Measurements from ENCODE around the gene NMT1. TPM values are rescaled to one million over a fixed set of nuclear protein-coding genes. Genes with fewer than 3 reads are reported as not detected.

NMT1 gene
- total and polyA plus RNA-seq, 11 donors, result 36.8 to 114 (median 68.7) TPM

GRCh38 chr17:45016237-45016636 lies 44.9 kb upstream of the NMT1 start:
- H3K4me1 ChIP-seq, result peaks cover 0 to 42% (median 26%) of the 10 kb centered on the region in 12 donors
- no peak overlapping the region for H3K27ac ChIP-seq
- H3K9me3 ChIP-seq, result no peaks in the 10 kb centered on the region
- no peak for TF ChIP-seq POLR2A (IDR thresholded peaks at IDR 0.05)
- no peak for TF ChIP-seq CTCF (IDR thresholded peaks at IDR 0.05)
- intact Hi-C loops (cut with DNase I), result loop anchor here in 2 of 10 donors (5.0 kb wide), 1 partner anchor 34 kb away; no protein-coding TSS in a partner anchor
- WGBS, 4 donors, result 71 to 81% (median 77%) methylated on average over 7 of the region's 7 CpGs
- H3K27me3 ChIP-seq, result peaks cover 0 to 21% (median 0%) of the 10 kb centered on the region in 9 donors
- DNase-seq, result no peak
- ATAC-seq, result no peak
- no peak overlapping the region for H3K4me3 ChIP-seq
- no peaks in the 10 kb centered on the region for H3K36me3 ChIP-seq

GRCh38 chr17:45016823-45017222 lies 44.3 kb upstream of the NMT1 start:
- Histone ChIP-seq H3K27me3 (peaks cover 0 to 27% (median 0%) of the 10 kb centered on the region in 9 donors), H3K4me1 (peaks cover 0 to 48% (median 32%) of the 10 kb centered on the region in 12 donors), H3K4me3 (no peak overlapping the region), H3K27ac (no peak overlapping the region), H3K36me3 (no peaks in the 10 kb centered on the region), H3K9me3 (no peaks in the 10 kb centered on the region)
- no peak for ATAC-seq
- DNase-seq, result no peak
- intact Hi-C loops (cut with DNase I), result loop anchor here in 2 of 10 donors (5.0 kb wide), 1 partner anchor 35 kb away; no protein-coding TSS in a partner anchor
- 71 to 81% (median 78%) methylated on average over 5 of the region's 5 CpGs for WGBS, 4 donors
- TF ChIP-seq CTCF (IDR thresholded peaks at IDR 0.05) (peak in 1 of 12 donors; percentile 8), POLR2A (IDR thresholded peaks at IDR 0.05) (no peak)

DNA sequence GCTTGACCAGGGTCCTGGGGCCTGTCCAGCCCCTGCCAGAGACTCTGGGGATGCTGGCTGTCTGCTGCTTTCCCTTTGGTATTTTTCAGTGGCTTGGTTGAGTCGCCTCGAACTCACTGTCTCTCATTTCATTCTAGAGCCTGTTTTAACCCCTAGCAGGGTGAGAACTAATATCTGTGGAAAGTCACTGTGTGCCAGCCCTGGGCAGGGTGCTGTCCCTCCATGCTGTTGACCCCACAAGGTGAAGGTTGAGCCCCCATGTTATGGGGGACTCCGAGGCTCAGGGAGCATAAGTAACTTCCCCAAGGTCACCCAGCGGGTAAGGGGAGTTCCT lies 42.6 kb upstream of the NMT1 start:
- H3K4me3 ChIP-seq, result peak overlapping the region in 9 of 12 donors; percentile 51 to 74 (median 59)
- intact Hi-C loops (cut with DNase I), result loop anchor here in 3 of 10 donors (2.0 to 5.0 kb wide), 2 partner anchors 36 kb away; no protein-coding TSS in a partner anchor
- ATAC-seq (no peak), DNase-seq (no peak)
- TF ChIP-seq CTCF (IDR thresholded peaks at IDR 0.05) (no peak), POLR2A (IDR thresholded peaks at IDR 0.05) (no peak)
- peaks cover 0 to 46% (median 31%) of the 10 kb centered on the region in 12 donors for H3K4me1 ChIP-seq
- peak overlapping the region in 9 of 12 donors; percentile 18 to 69 (median 46) for H3K27ac ChIP-seq
- 24 to 32% (median 28%) methylated on average over 3 to 4 of the region's 4 CpGs for WGBS, 4 donors
- H3K9me3 ChIP-seq, result no peaks in the 10 kb centered on the region
- no peaks in the 10 kb centered on the region for H3K36me3 ChIP-seq
- H3K27me3 ChIP-seq, result peaks cover 0 to 27% (median 0%) of the 10 kb centered on the region in 9 donors

GRCh38 chr17:45018848-45019711 lies 42.0 kb upstream of the NMT1 start:
- Histone ChIP-seq H3K27ac (peak overlapping the region in 9 of 12 donors; percentile 18 to 69 (median 46)), H3K4me1 (peaks cover 0 to 46% (median 31%) of the 10 kb centered on the region in 12 donors)
- WGBS, 4 donors, result 3 to 8% (median 3%) methylated on average over 20 to 82 of the region's 82 CpGs

More at GRCh38 chr17:45018848-45019711, 42.0 kb upstream of the NMT1 start:
- Histone ChIP-seq H3K27me3 (peaks cover 0 to 27% (median 0%) of the 10 kb centered on the region in 9 donors), H3K4me3 (peak overlapping the region; percentile 27 to 74 (median 55)), H3K9me3 (no peaks in the 10 kb centered on the region), H3K36me3 (peaks cover 0 to 3% (median 0%) of the 10 kb centered on the region in 9 donors)
- DNase-seq (peak; percentile 45 to 79 (median 52)), ATAC-seq (peak; percentile 8 to 76 (median 68))
- TF ChIP-seq CTCF (IDR thresholded peaks at IDR 0.05), result peak; percentile 9 to 77 (median 46)
- TF ChIP-seq POLR2A (IDR thresholded peaks at IDR 0.05), result no peak
- intact Hi-C loops (cut with DNase I), result loop anchor here in 4 of 10 donors (1.0 to 5.0 kb wide), 3 partner anchors 36 to 99 kb away; no protein-coding TSS in a partner anchor
